WTC11 (cell line): ENCODE data around the gene PCSK4.

Experiments
- CREB1 ChIP-seq: sonication (generic); formaldehyde crosslinking; IDR thresholded peaks from 2 replicates; pipeline ENCODE4 v1.8.0; 2023; ENCODE audit warnings: mild to moderate bottlenecking, missing genetic modification reagents
- ELF4 ChIP-seq: sonication (generic); formaldehyde crosslinking; IDR thresholded peaks from 2 replicates; pipeline ENCODE4 v1.8.1; 2022; ENCODE audit warnings: low read depth, mild to moderate bottlenecking, moderate library complexity, missing genetic modification reagents
- ESRRA ChIP-seq: sonication (generic); formaldehyde crosslinking; IDR thresholded peaks from 2 replicates; pipeline ENCODE4 v1.8.1; 2022; ENCODE audit warnings: mild to moderate bottlenecking, missing genetic modification reagents, borderline replicate concordance
- ETV6 ChIP-seq: sonication (generic); formaldehyde crosslinking; IDR thresholded peaks from 2 replicates; pipeline ENCODE4 v1.8.1; 2022; ENCODE audit warnings: mild to moderate bottlenecking, missing genetic modification reagents
- IRF2 ChIP-seq: sonication (generic); formaldehyde crosslinking; IDR thresholded peaks from 2 replicates; pipeline ENCODE4 v1.8.0; 2022; ENCODE audit warnings: low read depth, missing genetic modification reagents, borderline replicate concordance
- NR3C1 ChIP-seq: sonication (generic); formaldehyde crosslinking; conservative IDR thresholded peaks from 2 replicates; pipeline ENCODE4 v1.8.1; 2023; ENCODE audit warnings: low read depth, mild to moderate bottlenecking, missing genetic modification reagents
- SOX15 ChIP-seq: fragments of 250-450 bp; sonication (Bioruptor Pico); IDR thresholded peaks from 2 replicates; pipeline ENCODE4 v1.9.0; 2021; ENCODE audit warnings: mild to moderate bottlenecking
- ZNF138 ChIP-seq: sonication (generic); formaldehyde crosslinking; conservative IDR thresholded peaks from 2 replicates; pipeline ENCODE4 v1.8.1; 2022; ENCODE audit warnings: mild to moderate bottlenecking, moderate library complexity, missing genetic modification reagents
- TF ChIP-seq, protein P1 (sequence below): fragments of 200-600 bp; IDR thresholded peaks from 2 replicates; pipeline ENCODE4 v1.8.0; 2022; ENCODE audit warnings: antibody characterized with exemption
- TF ChIP-seq, protein P2 (sequence below): fragments of 250-450 bp; sonication (Bioruptor Pico); IDR thresholded peaks from 2 replicates; pipeline ENCODE4 v2.1.2; 2022; ENCODE audit warnings: mild to moderate bottlenecking, moderate library complexity
- TF ChIP-seq, protein P3 (sequence below): sonication (generic); formaldehyde crosslinking; IDR thresholded peaks from 2 replicates; pipeline ENCODE4 v1.8.0; 2023; ENCODE audit warnings: mild to moderate bottlenecking, missing genetic modification reagents

DNA sequence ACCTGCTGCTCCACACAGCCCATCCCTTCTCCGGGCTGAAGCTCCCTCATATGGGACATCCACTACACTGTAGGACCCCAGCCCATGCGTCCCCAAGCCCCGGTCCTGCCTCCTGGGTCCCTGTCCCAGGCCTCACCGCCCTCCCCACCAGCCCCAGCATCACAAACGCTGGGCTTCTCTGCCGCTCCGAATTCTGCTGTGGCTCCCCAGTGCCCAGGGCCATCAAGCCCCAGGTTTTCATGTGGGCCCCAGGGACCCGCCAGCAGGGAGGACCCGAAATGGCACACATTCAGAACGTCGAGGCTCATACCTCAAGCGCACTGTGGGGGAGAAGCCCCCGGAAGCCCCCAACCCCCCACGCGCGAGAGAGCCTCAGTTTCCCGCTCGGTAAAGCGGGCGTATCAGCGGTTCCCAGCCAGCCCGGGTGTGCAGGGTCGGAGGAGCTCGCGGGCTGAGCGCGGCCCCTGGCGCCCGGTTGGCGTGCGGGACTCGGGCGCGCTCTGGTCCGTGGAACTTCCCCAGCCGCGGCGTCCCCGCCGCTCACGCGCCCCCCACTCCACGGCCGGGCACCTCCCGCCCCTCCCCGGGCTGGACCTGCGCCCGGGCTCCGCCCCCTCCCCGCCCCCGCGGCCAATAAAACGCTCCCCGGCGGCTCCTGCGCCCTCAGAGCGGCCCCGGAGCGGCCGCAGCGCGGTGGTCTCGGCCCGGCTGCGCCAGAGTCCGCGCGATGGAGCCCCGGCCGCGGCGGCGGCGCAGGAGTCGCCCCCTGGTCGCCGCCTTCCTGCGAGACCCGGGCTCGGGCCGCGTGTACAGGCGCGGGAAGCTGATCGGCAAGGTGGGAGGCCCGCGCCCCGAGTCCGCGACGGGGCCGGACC, 33.5 kb upstream of the PCSK4 start, which contains the start of gene PLK5:
- TF ChIP-seq, protein P1, sequence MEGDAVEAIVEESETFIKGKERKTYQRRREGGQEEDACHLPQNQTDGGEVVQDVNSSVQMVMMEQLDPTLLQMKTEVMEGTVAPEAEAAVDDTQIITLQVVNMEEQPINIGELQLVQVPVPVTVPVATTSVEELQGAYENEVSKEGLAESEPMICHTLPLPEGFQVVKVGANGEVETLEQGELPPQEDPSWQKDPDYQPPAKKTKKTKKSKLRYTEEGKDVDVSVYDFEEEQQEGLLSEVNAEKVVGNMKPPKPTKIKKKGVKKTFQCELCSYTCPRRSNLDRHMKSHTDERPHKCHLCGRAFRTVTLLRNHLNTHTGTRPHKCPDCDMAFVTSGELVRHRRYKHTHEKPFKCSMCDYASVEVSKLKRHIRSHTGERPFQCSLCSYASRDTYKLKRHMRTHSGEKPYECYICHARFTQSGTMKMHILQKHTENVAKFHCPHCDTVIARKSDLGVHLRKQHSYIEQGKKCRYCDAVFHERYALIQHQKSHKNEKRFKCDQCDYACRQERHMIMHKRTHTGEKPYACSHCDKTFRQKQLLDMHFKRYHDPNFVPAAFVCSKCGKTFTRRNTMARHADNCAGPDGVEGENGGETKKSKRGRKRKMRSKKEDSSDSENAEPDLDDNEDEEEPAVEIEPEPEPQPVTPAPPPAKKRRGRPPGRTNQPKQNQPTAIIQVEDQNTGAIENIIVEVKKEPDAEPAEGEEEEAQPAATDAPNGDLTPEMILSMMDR: no peak
- TF ChIP-seq NR3C1 (CRISPR knock-in tag): no peak
- TF ChIP-seq ELF4 (CRISPR knock-in tag): no peak
- TF ChIP-seq ESRRA (CRISPR knock-in tag): no peak
- no peak for TF ChIP-seq SOX15 (CRISPR knock-in tag)
- TF ChIP-seq, protein P2, sequence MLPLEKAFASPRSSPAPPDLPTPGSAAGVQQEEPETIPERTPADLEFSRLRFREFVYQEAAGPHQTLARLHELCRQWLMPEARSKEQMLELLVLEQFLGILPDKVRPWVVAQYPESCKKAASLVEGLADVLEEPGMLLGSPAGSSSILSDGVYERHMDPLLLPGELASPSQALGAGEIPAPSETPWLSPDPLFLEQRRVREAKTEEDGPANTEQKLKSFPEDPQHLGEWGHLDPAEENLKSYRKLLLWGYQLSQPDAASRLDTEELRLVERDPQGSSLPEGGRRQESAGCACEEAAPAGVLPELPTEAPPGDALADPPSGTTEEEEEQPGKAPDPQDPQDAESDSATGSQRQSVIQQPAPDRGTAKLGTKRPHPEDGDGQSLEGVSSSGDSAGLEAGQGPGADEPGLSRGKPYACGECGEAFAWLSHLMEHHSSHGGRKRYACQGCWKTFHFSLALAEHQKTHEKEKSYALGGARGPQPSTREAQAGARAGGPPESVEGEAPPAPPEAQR (CRISPR knock-in tag): no peak
- TF ChIP-seq, protein P3, sequence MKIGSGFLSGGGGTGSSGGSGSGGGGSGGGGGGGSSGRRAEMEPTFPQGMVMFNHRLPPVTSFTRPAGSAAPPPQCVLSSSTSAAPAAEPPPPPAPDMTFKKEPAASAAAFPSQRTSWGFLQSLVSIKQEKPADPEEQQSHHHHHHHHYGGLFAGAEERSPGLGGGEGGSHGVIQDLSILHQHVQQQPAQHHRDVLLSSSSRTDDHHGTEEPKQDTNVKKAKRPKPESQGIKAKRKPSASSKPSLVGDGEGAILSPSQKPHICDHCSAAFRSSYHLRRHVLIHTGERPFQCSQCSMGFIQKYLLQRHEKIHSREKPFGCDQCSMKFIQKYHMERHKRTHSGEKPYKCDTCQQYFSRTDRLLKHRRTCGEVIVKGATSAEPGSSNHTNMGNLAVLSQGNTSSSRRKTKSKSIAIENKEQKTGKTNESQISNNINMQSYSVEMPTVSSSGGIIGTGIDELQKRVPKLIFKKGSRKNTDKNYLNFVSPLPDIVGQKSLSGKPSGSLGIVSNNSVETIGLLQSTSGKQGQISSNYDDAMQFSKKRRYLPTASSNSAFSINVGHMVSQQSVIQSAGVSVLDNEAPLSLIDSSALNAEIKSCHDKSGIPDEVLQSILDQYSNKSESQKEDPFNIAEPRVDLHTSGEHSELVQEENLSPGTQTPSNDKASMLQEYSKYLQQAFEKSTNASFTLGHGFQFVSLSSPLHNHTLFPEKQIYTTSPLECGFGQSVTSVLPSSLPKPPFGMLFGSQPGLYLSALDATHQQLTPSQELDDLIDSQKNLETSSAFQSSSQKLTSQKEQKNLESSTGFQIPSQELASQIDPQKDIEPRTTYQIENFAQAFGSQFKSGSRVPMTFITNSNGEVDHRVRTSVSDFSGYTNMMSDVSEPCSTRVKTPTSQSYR (CRISPR knock-in tag): no peak
- TF ChIP-seq IRF2 (CRISPR knock-in tag): no peak
- TF ChIP-seq ETV6: no peak
- no peak for TF ChIP-seq CREB1 (CRISPR knock-in tag)
- TF ChIP-seq ZNF138: no peak
